Activated B cell treated with CpG ODN at 0.5 μM for 24 hours (primary cell): ENCODE data around the gene OR4D1. TPM values are rescaled to one million over a fixed set of nuclear protein-coding genes. Genes with fewer than 3 reads are reported as not detected.
"Not testable (repeated sequence)": the region's sequence is repeated elsewhere in the genome, so short reads cannot be mapped to it uniquely, and the experiment has no call there.

Source experiments
- ATAC-seq: fragments of 200-7000 bp; cut with Tn5 transposase; one replicate; pipeline ENCODE4 v1.10.0; 2021; ENCODE audit warnings: low read depth, mild to moderate bottlenecking, moderate library complexity
- CTCF ChIA-PET: fragments of 350-600 bp; sonication (Branson Sonifier 250); formaldehyde crosslinking; loops from one replicate; lab custom pipeline; 2021; ENCODE audit warnings: antibody characterized with exemption; lab: Charles Lee
- POLR2A ChIA-PET: fragments of 350-600 bp; sonication (Branson Sonifier 250); formaldehyde crosslinking; loops from one replicate; lab custom pipeline; 2021; ENCODE audit warnings: antibody characterized with exemption; lab: Charles Lee
- DNase-seq: peaks from one replicate; pipeline ENCODE4 v3.0.0; 2022
- H3K27ac Mint-ChIP-seq: one replicate; pipeline ENCODE4 v1.8.0; 2020; ENCODE audit warnings: mixed read lengths
- H3K27me3 Mint-ChIP-seq: one replicate; pipeline ENCODE4 v1.8.0; 2021; ENCODE audit warnings: mixed read lengths
- H3K36me3 Mint-ChIP-seq: one replicate; pipeline ENCODE4 v1.8.0; 2021; ENCODE audit warnings: low read depth, mixed read lengths
- H3K4me1 Mint-ChIP-seq: one replicate; pipeline ENCODE4 v1.8.0; 2021; ENCODE audit warnings: mixed read lengths
- H3K4me3 Mint-ChIP-seq: one replicate; pipeline ENCODE4 v1.8.0; 2020; ENCODE audit warnings: mild to moderate bottlenecking, mixed read lengths
- H3K9me3 Mint-ChIP-seq: one replicate; pipeline ENCODE4 v1.8.0; 2020; ENCODE audit warnings: mixed read lengths
- CTCF ChIP-seq: fragments of 200-600 bp; IDR thresholded peaks from one replicate; pipeline ENCODE4 v1.8.0; 2022; ENCODE audit warnings: antibody characterized with exemption, mild to moderate bottlenecking
- intact Hi-C: fragments of 100-400 bp; cut with micrococcal nuclease; formaldehyde crosslinking; loops from one replicate; pipeline ENCODE4 v1.15.1; 2024
- total RNA-seq: library from RNA; stranded (reverse); gene quantifications from 2 replicates; pipeline ENCODE4 v1.2.3, GENCODE V29; 2022

OR4D1 gene
- total RNA-seq, 1 donor from 2014 or later, result not detected

GRCh38 chr17:58136669-58137279 is 11.4 kb upstream of the OR4D1 start:
- ChIA-PET POLR2A (no interaction called here), CTCF (no interaction called here)
- Mint-ChIP-seq H3K4me3 (no peak overlapping the region), H3K27ac (no peak overlapping the region), H3K27me3 (peaks cover 44% of the 10 kb centered on the region), H3K36me3 (no peaks in the 10 kb centered on the region), H3K4me1 (no peaks in the 10 kb centered on the region), H3K9me3 (peaks cover 12% of the 10 kb centered on the region)
- DNase-seq (no peak), ATAC-seq (no peak)
- TF ChIP-seq CTCF, result no peak
- intact Hi-C loops, result no loop called here

GRCh38 chr17:58141505-58141904 is 6.7 kb upstream of the OR4D1 start:
- no peaks in the 10 kb centered on the region for H3K4me1 Mint-ChIP-seq
- peaks cover 2% of the 10 kb centered on the region for H3K36me3 Mint-ChIP-seq
- H3K27me3 Mint-ChIP-seq, result peaks cover 23% of the 10 kb centered on the region
- H3K27ac Mint-ChIP-seq, result no peak overlapping the region
- no peak for TF ChIP-seq CTCF
- ATAC-seq (no peak), DNase-seq (no peak)
- POLR2A ChIA-PET, result no interaction called here
- CTCF ChIA-PET, result no interaction called here
- intact Hi-C loops, result no loop called here
- no peak overlapping the region for H3K4me3 Mint-ChIP-seq
- H3K9me3 Mint-ChIP-seq, result peaks cover 26% of the 10 kb centered on the region

GRCh38 chr17:58143335-58143734 is 4.8 kb upstream of the OR4D1 start:
- DNase-seq, CTCF ChIA-PET, H3K4me1 Mint-ChIP-seq, POLR2A ChIA-PET, ATAC-seq, H3K4me3 Mint-ChIP-seq, H3K36me3 Mint-ChIP-seq, H3K27ac Mint-ChIP-seq, intact Hi-C loops: not testable (repeated sequence)
- peaks cover 27% of the 10 kb centered on the region for H3K9me3 Mint-ChIP-seq
- peaks cover 24% of the 10 kb centered on the region for H3K27me3 Mint-ChIP-seq

- Mint-ChIP-seq H3K36me3 (peaks cover 2% of the 10 kb centered on the region), H3K9me3 (peaks cover 27% of the 10 kb centered on the region), H3K4me3 (no peak overlapping the region), H3K4me1 (no peaks in the 10 kb centered on the region), H3K27me3 (peaks cover 27% of the 10 kb centered on the region), H3K27ac (no peak overlapping the region)
- ChIA-PET CTCF (no interaction called here), POLR2A (no interaction called here)
- ATAC-seq, result no peak
- TF ChIP-seq CTCF, result no peak
- no peak for DNase-seq
- intact Hi-C loops, result no loop called here
Observed at GRCh38 chr17:58144801-58145200, 3.4 kb upstream of the OR4D1 start.

- H3K4me1 Mint-ChIP-seq, result peaks cover 11% of the 10 kb centered on the region
- H3K27ac Mint-ChIP-seq, result no peak overlapping the region
- no peak for ATAC-seq
- intact Hi-C loops, result no loop called here
- ChIA-PET CTCF (no interaction called here), POLR2A (no interaction called here)
- H3K27me3 Mint-ChIP-seq, result peaks cover 26% of the 10 kb centered on the region
- no peak for TF ChIP-seq CTCF
- peaks cover 26% of the 10 kb centered on the region for H3K9me3 Mint-ChIP-seq
- DNase-seq, result no peak
- H3K36me3 Mint-ChIP-seq, result peaks cover 2% of the 10 kb centered on the region
- no peak overlapping the region for H3K4me3 Mint-ChIP-seq
Observed at GRCh38 chr17:58148609-58149008, 425 bp downstream of the OR4D1 start.

GRCh38 chr17:58150394-58150793 is 2.2 kb downstream of the OR4D1 start:
- ATAC-seq (no peak), DNase-seq (no peak)
- H3K4me1 Mint-ChIP-seq, result peaks cover 12% of the 10 kb centered on the region
- peaks cover 2% of the 10 kb centered on the region for H3K36me3 Mint-ChIP-seq
- H3K9me3 Mint-ChIP-seq, result peaks cover 14% of the 10 kb centered on the region
- POLR2A ChIA-PET, result no interaction called here
- H3K27me3 Mint-ChIP-seq, result peaks cover 25% of the 10 kb centered on the region
- CTCF ChIA-PET, result no interaction called here
- intact Hi-C loops, result no loop called here
- no peak overlapping the region for H3K4me3 Mint-ChIP-seq
- TF ChIP-seq CTCF, result no peak
- H3K27ac Mint-ChIP-seq, result no peak overlapping the region
